Breast epithelium (tissue), 4 donors: ENCODE results near the gene F10. TPM values are rescaled to one million over a fixed set of nuclear protein-coding genes. Genes with fewer than 3 reads are reported as not detected.

Source experiments
- DNase-seq, 2 donors: peaks; one replicate each; pipeline ENCODE4 v3.0.0-alpha.2; 2019; ENCODE audit warnings: low spot score in 2 of 2
- H3K27ac ChIP-seq, 2 donors: fragments of 200-600 bp; sonication (generic) in 1 of 2; one replicate each; pipeline ENCODE4 v1.5.1; 2016 to 2019; ENCODE audit warnings: mild to moderate bottlenecking in 1 of 2
- H3K27me3 ChIP-seq, 2 donors: fragments of 200-600 bp; sonication (generic) in 1 of 2; one replicate each; pipeline versions ENCODE4 v1.5.1 to v1.6.0; 2017 to 2019; ENCODE audit warnings: control low read depth in 1 of 2, mild to moderate bottlenecking in 1 of 2
- H3K36me3 ChIP-seq: fragments of 200-600 bp; one replicate; pipeline ENCODE4 v1.5.1; 2019
- H3K4me1 ChIP-seq, 2 donors: fragments of 200-600 bp; sonication (generic); one replicate each; pipeline ENCODE4 v1.5.1; 2016 to 2019; ENCODE audit warnings: control low read depth in 1 of 2
- H3K4me3 ChIP-seq, 3 donors: fragments of 200-600 bp; sonication (generic); 1 replicate in 2 of 3; 2 replicates in 1 of 3; pipeline ENCODE4 v1.5.1; 2016 to 2019; ENCODE audit warnings: mild to moderate bottlenecking in 3 of 3, moderate library complexity in 2 of 3
- H3K9me3 ChIP-seq, 2 donors: fragments of 200-600 bp; sonication (generic) in 1 of 2; one replicate each; pipeline ENCODE4 v1.5.1; 2016 to 2019; ENCODE audit warnings: control low read depth in 1 of 2
- POLR2A ChIP-seq: fragments of 450-650 bp; IDR thresholded peaks from one replicate; pipeline ENCODE4 v1.6.1; 2016; ENCODE audit warnings: antibody characterized with exemption, mild to moderate bottlenecking, moderate library complexity
- POLR2AphosphoS5 ChIP-seq, 3 donors: sonication (generic); formaldehyde crosslinking; IDR thresholded peaks; one replicate each; pipeline ENCODE4 v1.6.1; 2017; ENCODE audit warnings: antibody characterized with exemption in 3 of 3
- intact Hi-C: fragments of 100-400 bp; cut with DNase I; formaldehyde crosslinking; loops from one replicate; pipeline ENCODE4 v1.15.1; 2023; ENCODE audit warnings: low total_unique reads
- total RNA-seq, 3 donors: library from RNA; depleted of rRNA; stranded (reverse); fragments of >200 nt; gene quantifications; one replicate each; pipeline ENCODE4 v1.1.0, GENCODE V29; 2016
- TF ChIP-seq, protein P1 (sequence below), 3 donors: fragments of 450-650 bp; IDR thresholded peaks; one replicate each; pipeline ENCODE4 v1.5.1; 2016 to 2017; ENCODE audit warnings: antibody characterized with exemption in 3 of 3, mild to moderate bottlenecking in 3 of 3, moderate library complexity in 3 of 3

Gene F10
- total RNA-seq, 3 donors from 2014 or later: 5.1 to 63.2 (median 8.2) TPM

DNA sequence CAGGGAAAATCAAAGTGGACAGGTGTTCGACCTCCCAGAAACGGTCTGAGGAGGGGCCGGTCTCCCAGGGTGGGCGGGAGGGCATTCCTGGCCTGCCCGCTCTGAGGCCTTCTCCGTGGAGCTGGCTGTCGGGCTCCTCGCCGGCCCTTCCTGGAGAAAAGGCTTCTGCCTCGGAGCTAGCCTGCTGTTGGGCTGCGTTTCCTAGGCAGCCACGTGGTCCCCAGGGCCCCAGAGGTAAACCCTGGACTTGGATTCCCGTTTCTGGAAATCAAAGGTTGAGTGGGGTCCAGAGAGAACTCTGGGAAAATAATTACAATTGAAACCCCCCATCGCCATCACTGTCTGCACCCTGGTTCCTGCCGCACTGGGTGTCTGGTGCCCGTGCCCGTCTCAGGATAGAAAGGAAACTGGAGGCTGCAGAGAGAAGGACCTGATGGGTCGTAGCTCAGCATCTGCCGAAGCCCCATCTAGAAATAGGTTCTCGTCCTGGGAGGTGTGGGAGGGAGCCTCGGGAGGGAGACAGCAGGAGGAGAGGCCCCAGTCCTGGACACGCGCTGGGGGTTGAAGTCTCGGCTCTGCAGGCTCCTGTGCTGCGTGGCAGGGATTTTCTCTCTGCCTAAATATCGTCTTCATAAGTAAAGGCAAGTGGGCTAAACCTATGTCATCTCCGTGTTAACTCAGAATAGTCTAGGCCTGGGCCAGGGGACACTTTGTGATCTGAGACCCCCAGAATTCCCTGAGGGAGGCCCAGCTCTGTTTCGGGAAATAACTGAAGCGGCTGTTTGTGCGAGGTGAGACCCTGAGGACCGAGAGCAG is 28.2 kb downstream of the F10 start:
- Histone ChIP-seq H3K4me1 (peaks cover 0 to 5% of the 10 kb centered on the region in 2 donors), H3K9me3 (no peaks in the 10 kb centered on the region), H3K36me3 (no peaks in the 10 kb centered on the region), H3K27ac (no peak overlapping the region), H3K4me3 (no peak overlapping the region), H3K27me3 (no peaks in the 10 kb centered on the region)
- DNase-seq: no peak
- TF ChIP-seq, protein P1, sequence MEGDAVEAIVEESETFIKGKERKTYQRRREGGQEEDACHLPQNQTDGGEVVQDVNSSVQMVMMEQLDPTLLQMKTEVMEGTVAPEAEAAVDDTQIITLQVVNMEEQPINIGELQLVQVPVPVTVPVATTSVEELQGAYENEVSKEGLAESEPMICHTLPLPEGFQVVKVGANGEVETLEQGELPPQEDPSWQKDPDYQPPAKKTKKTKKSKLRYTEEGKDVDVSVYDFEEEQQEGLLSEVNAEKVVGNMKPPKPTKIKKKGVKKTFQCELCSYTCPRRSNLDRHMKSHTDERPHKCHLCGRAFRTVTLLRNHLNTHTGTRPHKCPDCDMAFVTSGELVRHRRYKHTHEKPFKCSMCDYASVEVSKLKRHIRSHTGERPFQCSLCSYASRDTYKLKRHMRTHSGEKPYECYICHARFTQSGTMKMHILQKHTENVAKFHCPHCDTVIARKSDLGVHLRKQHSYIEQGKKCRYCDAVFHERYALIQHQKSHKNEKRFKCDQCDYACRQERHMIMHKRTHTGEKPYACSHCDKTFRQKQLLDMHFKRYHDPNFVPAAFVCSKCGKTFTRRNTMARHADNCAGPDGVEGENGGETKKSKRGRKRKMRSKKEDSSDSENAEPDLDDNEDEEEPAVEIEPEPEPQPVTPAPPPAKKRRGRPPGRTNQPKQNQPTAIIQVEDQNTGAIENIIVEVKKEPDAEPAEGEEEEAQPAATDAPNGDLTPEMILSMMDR (IDR thresholded peaks at IDR 0.05): no peak
- TF ChIP-seq POLR2AphosphoS5 (IDR thresholded peaks at IDR 0.05) (no peak), POLR2A (no peak)
- intact Hi-C loops: no loop called here

DNA sequence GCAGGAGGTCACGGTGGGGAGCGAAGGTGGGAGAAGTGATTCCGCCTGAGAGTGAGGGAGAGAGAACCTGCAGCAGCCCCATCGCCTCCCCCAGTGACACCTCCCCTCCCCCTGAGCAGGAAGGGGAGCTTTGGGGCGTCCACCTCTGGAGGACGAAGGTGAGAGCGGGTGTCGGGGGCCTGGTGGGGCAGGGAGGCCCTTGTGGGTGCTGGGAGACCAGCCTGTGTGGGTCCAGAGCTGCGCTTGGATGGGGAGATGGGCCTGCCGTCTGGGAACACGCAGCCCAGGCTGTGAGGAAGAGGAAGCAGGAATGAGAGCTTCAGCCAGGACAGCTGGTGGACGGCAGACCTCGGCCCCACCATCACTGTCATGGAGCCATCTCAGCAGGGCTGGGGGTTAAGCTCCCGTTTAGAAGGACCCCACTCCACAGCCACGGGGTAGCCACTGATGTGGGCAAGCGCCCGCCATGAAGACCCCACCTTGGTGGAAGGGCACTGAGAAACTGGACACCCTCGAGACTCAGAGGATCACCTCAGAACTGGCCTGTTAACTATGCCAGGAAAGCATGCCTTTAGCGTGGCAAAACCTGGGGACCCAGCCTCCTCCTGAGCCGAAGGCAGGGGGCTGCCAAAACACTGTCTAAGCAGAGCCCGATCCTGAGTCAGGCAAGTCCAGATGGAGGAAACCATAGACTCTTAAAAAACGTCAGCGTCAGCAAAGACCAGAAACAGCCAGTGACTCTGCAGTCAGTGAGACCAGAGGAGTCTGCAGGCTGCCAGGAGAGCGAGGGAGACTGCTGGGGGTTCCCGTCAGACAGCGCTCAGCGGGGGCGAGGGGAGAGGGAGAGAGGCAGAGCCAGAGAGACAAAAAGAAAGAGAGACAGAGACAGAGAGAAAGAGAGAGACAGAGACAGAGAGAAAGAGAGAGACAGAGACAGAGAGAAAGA is 29.4 kb downstream of the F10 start:
- Histone ChIP-seq H3K36me3 (no peaks in the 10 kb centered on the region), H3K9me3 (no peaks in the 10 kb centered on the region), H3K27ac (peak overlapping the region in 1 of 2 donors; percentile 74), H3K4me3 (peak overlapping the region; percentile 34 to 81 (median 56)), H3K27me3 (no peaks in the 10 kb centered on the region), H3K4me1 (peaks cover 0 to 5% of the 10 kb centered on the region in 2 donors)
- TF ChIP-seq POLR2AphosphoS5 (IDR thresholded peaks at IDR 0.05) (no peak), POLR2A (no peak)
- TF ChIP-seq, protein P1 (IDR thresholded peaks at IDR 0.05): no peak
- intact Hi-C loops: no loop called here
- no peak for DNase-seq

DNA sequence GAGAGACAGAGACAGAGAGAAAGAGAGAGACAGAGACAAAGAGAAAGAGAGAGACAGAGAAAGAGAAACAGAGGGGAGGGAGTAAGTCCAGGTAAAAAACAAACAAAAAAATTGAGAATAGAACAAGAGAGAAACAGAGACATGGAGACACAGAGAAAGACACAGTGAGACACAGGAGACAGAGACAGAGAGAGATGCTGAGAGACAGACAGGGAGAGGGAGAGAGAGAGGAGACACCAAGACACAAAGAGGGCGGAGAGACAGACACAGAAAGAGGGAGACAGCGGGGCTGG is 30.0 kb downstream of the F10 start:
- no peaks in the 10 kb centered on the region for H3K27me3 ChIP-seq
- H3K9me3 ChIP-seq: no peaks in the 10 kb centered on the region
- TF ChIP-seq, protein P1 (IDR thresholded peaks at IDR 0.05): no peak
- no peak for TF ChIP-seq POLR2A
- TF ChIP-seq POLR2AphosphoS5 (IDR thresholded peaks at IDR 0.05): no peak
- H3K4me3 ChIP-seq: peak overlapping the region; percentile 34 to 81 (median 56)
- intact Hi-C loops: no loop called here
- no peaks in the 10 kb centered on the region for H3K36me3 ChIP-seq
- no peak for DNase-seq
- H3K4me1 ChIP-seq: peaks cover 0 to 5% of the 10 kb centered on the region in 2 donors
- peak overlapping the region in 1 of 2 donors; percentile 74 for H3K27ac ChIP-seq

DNA sequence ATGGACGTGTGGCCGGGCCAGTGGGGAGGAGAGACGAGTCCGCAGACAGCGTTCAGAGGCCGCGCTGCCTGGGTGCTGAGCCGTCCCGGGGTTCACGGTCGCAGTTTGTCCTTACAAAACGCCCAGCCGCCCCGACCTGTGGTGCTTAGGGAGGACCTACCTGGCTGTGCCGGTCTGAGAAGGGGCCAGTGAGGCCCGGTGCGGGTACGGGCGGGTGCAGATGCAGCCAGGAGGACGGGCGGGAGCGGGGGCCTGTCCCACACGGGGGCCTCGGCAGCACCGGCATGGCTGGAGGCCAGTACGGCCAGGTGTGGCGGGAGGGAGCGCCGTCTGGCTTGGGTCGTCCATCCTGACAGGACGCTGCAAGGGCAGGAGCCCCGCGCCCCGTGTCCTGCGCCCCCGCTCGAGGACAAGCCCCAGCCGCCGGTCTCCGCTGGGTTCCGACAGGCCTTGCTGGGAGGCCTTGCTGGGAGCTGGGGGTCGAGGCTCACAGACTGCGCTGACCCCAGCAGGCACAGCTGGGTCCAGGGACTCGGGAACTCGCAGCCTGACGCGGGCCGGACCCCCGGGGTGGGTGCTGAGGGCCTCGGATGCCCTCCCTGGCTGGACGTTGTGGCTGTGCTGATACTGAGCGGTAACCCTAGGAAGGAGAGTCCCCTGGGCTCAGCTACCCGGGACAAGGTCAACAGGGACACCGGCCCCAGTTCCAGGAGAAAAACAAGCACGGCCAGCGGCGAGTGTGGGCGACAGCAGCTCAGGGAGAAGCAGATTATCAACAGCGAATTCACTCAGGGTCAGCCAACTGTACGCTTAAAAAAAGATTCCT is 30.6 kb downstream of the F10 start:
- Histone ChIP-seq H3K4me3 (peak overlapping the region; percentile 34 to 81 (median 56)), H3K27ac (peak overlapping the region; percentile 74 to 87), H3K36me3 (no peaks in the 10 kb centered on the region), H3K4me1 (peaks cover 0 to 5% of the 10 kb centered on the region in 2 donors), H3K27me3 (no peaks in the 10 kb centered on the region), H3K9me3 (no peaks in the 10 kb centered on the region)
- intact Hi-C loops: no loop called here
- TF ChIP-seq POLR2A: no peak
- no peak for TF ChIP-seq POLR2AphosphoS5 (IDR thresholded peaks at IDR 0.05)
- TF ChIP-seq, protein P1 (IDR thresholded peaks at IDR 0.05): no peak
- DNase-seq: peak in 1 of 2 donors; percentile 51
